GM12874 (cell line): ENCODE measurements around the gene PNPLA3.

Source experiments
- TF ChIP-seq, protein P1 (sequence below): IDR thresholded peaks from 2 replicates; pipeline ENCODE4 v1.5.1; 2011; ENCODE audit warnings: low read depth, mild to moderate bottlenecking, control low read depth, low read length, moderate library complexity; ENCODE audit not compliant: insufficient read depth

The PNPLA3 gene, protein sequence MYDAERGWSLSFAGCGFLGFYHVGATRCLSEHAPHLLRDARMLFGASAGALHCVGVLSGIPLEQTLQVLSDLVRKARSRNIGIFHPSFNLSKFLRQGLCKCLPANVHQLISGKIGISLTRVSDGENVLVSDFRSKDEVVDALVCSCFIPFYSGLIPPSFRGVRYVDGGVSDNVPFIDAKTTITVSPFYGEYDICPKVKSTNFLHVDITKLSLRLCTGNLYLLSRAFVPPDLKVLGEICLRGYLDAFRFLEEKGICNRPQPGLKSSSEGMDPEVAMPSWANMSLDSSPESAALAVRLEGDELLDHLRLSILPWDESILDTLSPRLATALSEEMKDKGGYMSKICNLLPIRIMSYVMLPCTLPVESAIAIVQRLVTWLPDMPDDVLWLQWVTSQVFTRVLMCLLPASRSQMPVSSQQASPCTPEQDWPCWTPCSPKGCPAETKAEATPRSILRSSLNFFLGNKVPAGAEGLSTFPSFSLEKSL

DNA sequence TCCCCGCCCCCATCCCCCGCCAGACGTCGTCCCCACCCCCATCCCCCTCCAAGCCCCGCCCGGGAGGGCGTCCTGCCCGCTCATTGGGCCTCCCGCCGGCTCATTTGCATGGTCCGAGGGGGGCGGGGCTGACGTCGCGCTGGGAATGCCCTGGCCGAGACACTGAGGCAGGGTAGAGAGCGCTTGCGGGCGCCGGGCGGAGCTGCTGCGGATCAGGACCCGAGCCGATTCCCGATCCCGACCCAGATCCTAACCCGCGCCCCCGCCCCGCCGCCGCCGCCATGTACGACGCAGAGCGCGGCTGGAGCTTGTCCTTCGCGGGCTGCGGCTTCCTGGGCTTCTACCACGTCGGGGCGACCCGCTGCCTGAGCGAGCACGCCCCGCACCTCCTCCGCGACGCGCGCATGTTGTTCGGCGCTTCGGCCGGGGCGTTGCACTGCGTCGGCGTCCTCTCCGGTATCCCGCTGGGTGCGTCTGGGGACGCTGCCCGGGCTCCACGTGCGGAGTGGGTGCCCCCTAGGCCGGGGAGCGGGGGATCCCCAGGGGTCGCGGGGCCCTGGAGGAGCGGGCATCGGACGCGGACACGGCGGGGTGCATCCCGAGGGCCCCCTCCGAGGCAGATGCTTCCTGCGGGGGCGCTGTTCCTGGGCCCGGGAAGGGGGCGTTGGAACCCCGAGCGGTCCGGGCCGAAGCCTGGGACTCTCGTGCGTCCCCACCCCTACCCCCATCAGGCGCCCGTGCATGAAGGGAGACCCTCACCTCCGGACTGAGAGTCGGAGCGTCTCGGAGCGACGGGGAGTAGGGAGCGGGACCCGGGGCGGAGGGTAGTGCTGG, at the start of gene PNPLA3:
Gene PNPLA3 (plus strand): TSS at position 175 of the 834 bp plus-strand sequence. CDS start 107 bp downstream, at position 282.
- TF ChIP-seq, protein P1, sequence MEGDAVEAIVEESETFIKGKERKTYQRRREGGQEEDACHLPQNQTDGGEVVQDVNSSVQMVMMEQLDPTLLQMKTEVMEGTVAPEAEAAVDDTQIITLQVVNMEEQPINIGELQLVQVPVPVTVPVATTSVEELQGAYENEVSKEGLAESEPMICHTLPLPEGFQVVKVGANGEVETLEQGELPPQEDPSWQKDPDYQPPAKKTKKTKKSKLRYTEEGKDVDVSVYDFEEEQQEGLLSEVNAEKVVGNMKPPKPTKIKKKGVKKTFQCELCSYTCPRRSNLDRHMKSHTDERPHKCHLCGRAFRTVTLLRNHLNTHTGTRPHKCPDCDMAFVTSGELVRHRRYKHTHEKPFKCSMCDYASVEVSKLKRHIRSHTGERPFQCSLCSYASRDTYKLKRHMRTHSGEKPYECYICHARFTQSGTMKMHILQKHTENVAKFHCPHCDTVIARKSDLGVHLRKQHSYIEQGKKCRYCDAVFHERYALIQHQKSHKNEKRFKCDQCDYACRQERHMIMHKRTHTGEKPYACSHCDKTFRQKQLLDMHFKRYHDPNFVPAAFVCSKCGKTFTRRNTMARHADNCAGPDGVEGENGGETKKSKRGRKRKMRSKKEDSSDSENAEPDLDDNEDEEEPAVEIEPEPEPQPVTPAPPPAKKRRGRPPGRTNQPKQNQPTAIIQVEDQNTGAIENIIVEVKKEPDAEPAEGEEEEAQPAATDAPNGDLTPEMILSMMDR = no peak

DNA sequence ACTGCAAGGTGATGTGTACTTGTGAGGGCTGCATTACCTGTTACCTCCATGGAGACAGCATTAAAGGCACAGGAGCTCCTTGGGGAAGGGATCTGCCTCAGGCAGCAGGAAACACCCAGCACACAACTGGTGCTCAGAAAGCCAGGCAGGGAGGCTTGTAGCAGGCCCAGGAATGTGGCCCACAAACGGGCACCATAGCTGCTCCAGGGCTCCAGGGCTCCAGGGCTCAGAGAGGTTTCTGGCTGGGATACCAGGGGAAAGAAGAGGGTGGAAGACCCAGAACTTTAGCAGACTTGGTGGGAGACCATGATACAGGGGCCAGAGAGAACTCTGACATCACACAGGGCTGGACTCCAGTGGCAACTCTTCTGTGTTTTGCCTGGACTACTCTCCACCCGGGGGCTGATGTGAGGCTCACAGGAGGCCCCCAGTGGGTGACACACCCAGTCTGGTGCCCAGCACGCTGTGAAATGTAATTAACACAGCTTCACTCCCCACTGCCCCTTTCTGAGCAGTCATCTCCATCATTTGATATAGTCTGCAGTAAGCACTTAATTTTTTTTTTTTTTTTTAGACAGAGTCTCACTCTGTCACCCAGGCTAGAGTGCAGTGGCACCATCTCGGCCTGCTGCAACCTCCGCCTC, 46.6 kb upstream of the PNPLA3 start:
- TF ChIP-seq, protein P1 = no peak

DNA sequence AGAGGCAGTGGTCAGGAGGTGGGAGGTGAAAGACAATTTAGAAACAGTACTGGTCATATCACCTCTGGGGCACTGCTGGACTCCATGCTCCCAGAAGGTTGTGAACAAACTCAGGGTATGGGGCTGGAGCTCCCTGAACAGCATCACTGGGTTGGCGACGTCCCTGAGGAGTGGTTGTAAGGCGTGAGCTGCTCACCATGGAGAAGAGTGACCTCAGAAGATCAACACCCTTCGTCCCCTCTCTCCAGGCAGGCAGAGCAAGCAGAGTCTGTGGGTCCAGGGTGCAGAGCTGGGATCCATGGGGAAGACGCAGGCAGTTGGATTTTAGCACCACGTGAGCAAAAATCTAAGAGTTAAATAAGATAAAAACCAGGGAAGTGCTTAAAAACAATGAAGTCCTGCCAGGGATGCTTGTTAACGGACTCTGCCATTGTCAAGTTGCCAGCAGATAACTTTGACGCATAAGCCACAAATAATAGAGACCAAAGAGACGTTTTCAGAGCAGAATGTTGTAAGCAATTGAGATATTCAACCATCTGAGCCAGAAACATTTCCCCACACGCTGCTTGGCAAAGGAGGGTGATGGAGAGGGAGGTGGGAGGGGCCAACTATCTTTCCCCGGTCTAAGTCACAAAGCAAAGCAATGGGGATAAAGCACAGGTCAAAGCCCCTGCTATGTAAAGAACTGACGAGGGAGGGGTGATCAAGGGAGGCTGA, 45.4 kb upstream of the PNPLA3 start:
- TF ChIP-seq, protein P1 = no peak

DNA sequence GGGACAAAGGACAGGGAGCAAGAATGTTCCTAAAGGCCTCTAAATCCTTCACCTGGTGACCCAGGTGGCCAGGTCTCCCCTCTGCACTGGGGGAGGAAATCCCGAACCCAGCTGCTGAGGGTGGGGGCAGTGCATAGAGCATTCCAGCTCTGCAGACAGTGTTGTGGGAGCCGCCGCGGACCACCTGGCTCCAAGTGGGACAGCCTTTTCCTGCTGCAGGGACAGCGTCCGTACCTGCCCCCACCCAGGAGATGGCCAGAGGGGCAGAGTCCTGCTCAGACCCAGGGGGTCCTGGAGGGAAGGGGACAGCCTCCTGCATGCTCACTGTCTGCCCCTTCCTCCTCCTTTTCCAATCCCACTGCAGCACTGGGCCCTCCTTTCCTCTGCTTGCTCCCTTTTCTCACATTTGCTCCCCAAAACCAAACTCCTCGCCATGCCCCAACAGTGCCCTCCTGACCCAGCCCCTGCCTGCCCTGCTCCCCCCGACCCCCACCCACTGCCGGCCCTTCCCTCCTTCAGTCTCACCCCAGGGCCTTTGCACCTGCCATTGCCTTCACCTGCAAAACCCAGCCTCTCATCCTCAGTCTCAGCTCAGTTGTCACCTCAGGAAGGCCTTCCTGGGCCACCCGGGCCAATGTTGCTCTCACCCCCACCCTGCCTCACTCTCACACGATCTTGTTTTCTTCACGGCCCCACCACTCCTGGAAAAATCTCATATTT, 44.6 kb upstream of the PNPLA3 start:
- TF ChIP-seq, protein P1 = no peak

DNA sequence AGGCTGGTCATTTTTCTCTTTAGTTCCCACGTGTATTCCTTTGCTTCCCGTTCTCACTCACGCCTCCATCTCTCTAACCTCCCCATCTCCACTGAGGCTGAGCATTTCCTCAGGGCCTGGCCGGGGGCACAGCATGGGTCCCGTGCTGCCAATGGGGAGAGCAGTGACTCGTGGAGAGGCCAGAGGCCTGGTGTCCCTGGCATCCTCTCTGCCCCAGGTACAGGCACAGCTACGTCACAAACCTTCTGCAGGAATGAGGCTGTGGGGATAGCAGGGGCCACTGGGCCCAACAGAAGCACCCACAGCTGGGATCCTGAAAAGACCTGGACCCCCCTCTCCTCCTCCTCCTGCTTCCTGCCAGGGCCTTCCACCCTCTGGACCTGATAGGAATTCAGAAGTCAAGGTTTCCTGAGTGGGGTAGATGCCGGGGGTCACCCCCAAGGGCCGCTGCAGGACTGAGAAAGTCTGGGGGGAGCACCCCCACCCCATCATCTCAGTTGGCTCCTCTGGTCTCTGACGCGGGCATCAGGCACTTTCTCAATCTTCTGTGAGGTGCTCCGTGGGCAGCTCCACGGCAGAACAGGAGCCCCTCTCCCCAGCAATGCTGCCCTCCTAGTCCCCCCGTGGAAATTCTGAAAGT, 43.6 kb upstream of the PNPLA3 start:
- TF ChIP-seq, protein P1 = no peak

DNA sequence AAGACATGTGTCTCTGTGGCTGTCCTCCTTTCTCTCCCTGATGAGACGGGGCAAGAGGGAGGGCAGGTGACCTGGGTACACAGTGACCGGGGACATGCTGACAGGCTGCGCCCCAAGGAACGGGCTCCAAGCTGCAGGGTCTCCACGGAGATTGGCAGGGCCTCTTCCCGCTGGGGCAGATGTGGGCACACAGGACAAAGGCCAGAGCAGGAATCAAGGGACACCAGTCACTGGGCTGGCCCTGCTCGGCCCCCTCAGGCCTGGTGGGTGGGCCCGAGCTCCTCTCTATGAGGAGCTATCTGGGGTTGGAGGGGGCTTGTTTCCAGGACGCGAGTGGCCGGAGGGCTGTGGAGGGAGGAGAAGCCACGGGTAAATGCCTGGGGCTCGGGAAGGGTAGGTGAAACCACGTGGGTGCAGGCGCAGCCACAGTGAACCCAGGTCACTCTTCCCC, 43.0 kb upstream of the PNPLA3 start:
- TF ChIP-seq, protein P1 = no peak
